Retinal pigment epithelial cell (primary cell): ENCODE results near the gene ITGBL1.

Experiments used
- DNase-seq: peaks from one replicate; pipeline ENCODE4 v3.0.0-alpha.2; 2010; ENCODE audit warnings: low read depth
- H3K4me3 ChIP-seq: 2 replicates; pipeline ENCODE4 v1.5.1; 2011; ENCODE audit warnings: mild to moderate bottlenecking, low read length, control low read depth, moderate library complexity
- CTCF ChIP-seq: conservative IDR thresholded peaks from 2 replicates; pipeline ENCODE4 v1.5.1; 2011; ENCODE audit warnings: low read depth, low read length, control low read depth, inconsistent platforms

ITGBL1 gene

GRCh38 chr13:101726681-101727080, 274.2 kb downstream of the ITGBL1 start:
- H3K4me3 ChIP-seq = no peak overlapping the region
- TF ChIP-seq CTCF = no peak
- DNase-seq = no peak

GRCh38 chr13:101727118-101727517, 274.6 kb downstream of the ITGBL1 start:
- no peak overlapping the region for H3K4me3 ChIP-seq
- no peak for TF ChIP-seq CTCF
- DNase-seq = no peak

GRCh38 chr13:101728021-101728420, 275.5 kb downstream of the ITGBL1 start:
- H3K4me3 ChIP-seq = no peak overlapping the region
- TF ChIP-seq CTCF = no peak
- DNase-seq = no peak

- TF ChIP-seq CTCF = no peak
- no peak overlapping the region for H3K4me3 ChIP-seq
- no peak for DNase-seq
These were observed 276.1 kb downstream of the ITGBL1 start for GRCh38 chr13:101728615-101729014.

- DNase-seq = no peak
- no peak for TF ChIP-seq CTCF
- H3K4me3 ChIP-seq = no peak overlapping the region
These were observed 278.0 kb downstream of the ITGBL1 start for GRCh38 chr13:101730420-101731000.

GRCh38 chr13:101736566-101736965, 284.1 kb downstream of the ITGBL1 start:
- no peak for DNase-seq
- no peak overlapping the region for H3K4me3 ChIP-seq
- TF ChIP-seq CTCF = no peak

GRCh38 chr13:101738336-101738735, 285.9 kb downstream of the ITGBL1 start:
- no peak for TF ChIP-seq CTCF
- DNase-seq = no peak

More at GRCh38 chr13:101738336-101738735, 285.9 kb downstream of the ITGBL1 start:
- no peak overlapping the region for H3K4me3 ChIP-seq
